ELF-1 (cell line): ENCODE measurements around the gene FGG.

Experiments used
- DNase-seq: peaks from one replicate; pipeline ENCODE4 v3.0.0-alpha.2; 2016; ENCODE audit warnings: low read depth, low spot score

The FGG gene

DNA sequence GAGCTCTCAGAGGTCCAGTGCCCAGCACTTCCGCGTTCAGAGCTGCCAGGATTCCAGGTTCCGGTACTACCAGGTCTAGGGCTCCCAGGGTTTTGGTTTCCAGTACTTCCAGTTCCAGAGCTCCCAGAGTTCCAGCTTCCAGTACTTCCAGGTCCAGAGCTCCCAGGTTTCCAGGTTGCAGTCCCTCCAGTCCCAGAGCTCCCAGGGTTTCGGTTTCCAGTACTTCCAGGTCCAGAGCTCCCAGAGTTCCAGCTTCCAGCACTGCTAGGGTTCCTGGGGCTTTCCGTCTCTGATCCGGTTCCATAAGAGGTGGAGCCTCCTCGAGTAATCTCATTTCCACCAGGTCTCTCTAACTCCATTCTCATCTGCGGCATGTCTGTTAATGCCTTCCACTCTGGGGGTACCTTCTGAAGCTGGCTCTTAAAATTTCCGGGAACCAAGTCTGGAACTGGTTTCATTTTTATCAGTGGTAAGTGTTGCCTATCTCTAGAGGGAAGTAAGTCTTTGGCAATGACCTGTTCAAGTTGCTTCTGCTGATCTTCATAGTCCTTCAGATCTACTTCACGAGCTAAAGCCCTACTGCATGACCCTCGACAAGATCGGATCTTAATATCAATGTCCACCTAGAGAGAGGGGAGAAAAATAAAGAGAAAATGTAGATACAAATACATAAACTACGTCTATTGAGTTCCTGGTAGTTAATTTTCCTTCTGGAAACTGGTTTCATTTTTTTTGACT, 26.0 kb downstream of the FGG start:
- no peak for DNase-seq

DNA sequence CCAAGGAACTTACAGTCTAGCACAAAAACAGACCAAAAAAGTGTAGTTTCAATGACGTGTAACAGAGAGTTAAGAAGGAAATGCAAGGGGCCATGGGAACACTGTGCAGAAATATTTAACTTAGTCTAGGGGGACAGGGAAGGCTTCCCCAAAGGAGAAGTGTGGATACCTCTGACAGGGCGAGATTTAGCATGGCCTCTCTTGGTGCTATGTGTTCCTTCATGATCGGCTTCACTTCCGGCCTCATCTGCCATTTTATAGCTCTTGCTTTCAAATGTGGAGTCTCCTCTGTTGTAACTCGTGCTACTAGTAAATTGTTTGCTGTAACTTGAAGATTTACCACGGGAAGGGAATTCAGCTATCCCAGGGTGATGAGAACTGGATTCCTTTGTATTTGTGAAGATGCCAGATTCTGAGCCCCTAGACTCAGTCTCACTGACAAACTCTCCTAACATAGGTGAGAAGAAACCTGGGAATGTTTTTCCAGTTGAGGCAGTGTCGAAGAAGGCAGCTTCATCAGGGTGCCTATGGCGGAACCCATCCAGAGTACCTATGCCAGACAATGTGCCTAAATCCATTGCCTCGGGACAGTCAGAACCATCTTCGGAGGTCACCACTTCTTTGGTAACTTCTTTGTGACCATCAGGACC, 27.0 kb downstream of the FGG start:
- no peak for DNase-seq

DNA sequence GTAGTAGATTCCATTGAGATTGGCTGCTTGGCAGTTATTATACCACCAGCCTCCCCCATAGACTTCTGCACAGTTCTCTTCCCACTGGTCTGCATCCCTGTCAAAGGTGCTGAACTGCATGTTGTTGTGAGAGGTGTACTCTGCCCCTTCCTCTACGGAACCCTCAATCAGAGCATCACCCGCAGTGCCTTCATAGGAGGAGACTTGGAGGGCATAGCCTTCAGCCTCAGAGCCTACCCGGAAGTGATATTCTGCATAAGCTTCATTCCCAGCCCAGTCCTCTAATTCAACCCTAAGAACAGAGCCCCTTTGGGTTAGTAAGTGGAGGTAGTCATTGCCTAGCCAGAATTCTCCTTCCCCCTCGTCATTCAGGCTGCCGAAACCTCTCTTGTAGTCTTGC, 28.2 kb downstream of the FGG start:
- DNase-seq: no peak

DNA sequence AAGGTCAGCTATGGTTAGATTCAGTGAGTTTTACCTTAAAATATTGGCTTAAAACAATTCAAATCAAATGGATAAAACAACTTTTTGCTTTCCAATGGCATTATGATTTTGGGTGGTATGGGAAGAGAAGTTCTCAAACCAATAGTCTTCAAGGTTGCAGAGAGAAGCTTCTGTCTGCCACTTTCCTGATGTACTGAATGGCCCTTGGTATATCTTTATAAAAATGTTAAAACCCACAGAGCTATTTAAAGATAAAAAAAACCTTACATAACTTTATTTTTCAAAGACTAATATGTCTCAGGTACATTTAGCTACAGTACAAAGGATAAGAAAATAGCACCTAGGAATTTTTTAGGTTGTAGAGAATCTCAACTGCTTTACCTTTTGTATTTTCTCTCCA, 28.8 kb downstream of the FGG start:
- DNase-seq: no peak

DNA sequence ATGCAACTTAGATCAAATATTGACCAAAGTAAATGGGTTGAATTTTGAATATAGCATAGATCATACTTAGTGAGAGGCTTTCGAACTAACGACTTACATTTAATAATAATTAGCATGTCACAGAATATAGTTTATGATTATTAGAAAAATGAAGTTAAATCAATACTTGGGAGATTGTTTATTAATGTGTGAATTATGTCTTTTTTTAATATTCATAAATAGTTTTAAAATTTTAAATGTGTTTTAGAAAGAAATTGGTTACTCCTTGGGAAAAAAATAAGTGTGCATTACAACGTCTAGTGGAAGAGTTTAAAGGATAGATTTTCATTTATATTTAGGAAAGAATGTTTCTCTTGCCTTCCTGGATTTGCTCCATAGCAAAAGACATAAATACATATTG, 29.2 kb downstream of the FGG start:
- DNase-seq: no peak

DNA sequence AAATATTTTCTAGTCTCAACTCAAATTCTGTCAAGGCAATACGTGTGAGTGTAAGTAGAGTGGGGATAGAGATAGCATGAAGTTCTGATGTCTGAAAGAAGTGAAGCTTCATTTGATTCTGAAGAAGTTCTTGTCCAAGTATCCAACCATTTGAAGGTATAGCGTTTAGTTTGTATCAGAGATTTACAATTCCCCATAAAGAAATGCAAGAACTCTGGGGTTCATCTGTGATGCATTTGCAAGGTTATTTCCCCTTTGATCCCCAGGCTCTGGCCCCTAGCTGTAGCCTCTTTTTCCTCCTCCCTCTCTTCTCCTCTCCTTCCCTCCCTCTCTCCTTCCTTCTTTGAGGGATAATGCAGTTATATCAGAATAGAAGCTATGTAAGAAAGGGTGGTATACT, 29.7 kb downstream of the FGG start:
- DNase-seq: no peak

DNA sequence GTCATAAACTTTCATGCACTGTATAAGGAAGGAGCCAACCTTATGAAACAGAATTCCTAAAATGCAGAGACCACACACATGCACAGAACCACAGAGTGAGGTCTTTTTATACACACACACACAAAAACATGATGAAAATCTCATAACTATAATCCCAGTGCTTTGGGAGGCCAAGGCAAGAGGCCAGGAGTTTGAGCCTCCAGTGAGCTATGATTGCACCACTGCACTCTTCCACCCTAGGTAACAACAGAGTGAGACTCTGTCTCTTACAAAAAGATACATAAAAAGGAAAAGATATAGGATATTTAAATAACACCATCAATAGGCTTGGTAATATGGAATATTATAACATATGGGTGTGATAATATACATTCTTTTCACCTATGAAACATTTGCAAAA, 32.5 kb downstream of the FGG start:
- DNase-seq: no peak

DNA sequence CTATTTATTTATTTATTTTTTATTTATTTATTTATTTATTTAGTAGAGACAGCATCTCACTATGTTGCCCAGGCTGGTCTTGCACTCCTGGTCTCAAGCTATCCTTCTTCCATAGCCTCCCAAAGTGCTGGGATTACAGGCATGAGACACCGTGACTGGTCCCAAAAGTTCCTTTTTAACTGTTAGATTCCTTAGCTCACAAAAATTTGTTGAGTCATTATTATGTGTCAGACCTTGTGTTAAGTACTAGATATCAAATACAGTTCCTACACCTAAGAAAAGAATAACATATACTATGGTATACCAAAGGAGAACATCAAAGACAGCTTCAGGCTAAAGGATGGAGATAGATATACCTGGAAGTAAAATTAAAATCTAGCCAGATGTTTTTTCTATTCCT, 33.5 kb downstream of the FGG start:
- DNase-seq: no peak

DNA sequence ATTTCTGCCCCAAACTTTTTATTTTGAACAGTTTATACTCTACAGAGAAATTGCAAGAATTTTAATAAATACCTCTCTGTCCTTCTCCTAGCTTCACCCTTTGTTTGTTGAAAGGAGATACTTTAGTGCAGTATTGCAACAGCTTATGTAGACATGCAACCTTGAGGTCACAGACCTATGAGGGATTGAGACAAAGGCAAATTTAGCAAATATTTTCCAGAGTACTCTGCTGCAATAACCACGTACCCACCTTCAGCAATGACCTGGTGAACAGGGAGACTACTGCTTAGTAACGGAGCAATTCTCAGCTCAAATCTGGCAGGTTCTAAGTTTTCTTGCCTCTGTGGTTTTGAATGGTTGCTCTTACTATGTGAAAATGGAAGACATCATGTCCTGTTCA, 35.1 kb downstream of the FGG start:
- no peak for DNase-seq

DNA sequence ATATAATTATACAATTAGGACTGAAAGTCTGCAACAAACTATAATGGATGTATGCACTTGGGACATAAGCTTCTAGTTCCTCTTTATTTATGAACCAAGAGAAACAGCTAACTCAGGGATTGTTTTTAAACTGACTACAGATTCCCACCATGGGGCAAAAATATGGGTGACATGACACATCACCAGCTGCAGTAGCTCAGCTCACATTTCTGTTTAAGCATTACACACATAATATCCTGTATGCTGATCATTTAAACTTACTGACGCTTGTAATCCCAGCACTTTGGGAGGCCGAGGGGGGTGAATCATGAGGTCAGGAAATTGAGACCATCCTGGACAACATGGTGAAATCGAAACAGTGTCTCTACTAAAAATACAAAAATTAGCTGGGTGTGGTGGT, 38.1 kb downstream of the FGG start:
- DNase-seq: no peak

DNA sequence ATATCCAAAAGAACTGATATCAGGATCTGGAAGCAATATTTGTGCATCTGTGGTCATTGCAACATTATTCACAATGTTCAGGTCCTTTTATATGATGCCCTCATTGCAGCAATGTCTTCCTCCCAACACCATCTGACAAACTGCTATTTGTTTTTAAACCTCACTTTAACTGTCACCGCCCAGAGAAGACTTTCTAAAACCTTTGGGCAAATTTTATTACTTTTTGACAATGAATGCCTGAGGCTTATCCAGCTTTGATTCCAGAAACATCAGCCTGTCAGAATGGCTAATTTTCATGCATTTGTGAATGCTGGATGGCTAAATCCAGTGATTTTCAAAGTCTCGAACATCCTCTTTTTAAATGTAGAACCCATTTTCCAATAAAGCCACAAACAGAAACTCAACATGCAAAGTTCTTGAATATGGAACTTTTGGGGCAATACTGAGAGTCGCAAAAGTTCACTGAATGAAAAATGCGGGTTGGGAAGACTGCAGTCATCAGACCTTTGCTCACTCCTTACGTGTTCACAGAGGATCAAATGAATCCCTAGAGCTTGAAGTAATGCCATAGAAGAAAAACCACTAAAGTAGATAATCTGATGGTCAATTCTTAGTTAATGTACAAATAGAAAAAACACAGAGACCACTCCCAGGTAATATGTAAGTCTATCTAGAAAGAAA, 39.1 kb downstream of the FGG start:
- DNase-seq: no peak

DNA sequence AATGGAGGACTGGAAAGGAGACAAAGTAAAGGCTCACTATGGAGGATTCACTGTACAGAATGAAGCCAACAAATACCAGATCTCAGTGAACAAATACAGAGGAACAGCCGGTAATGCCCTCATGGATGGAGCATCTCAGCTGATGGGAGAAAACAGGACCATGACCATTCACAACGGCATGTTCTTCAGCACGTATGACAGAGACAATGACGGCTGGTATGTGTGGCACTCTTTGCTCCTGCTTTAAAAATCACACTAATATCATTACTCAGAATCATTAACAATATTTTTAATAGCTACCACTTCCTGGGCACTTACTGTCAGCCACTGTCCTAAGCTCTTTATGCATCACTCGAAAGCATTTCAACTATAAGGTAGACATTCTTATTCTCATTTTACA, 42.9 kb downstream of the FGG start:
- DNase-seq: no peak

DNA sequence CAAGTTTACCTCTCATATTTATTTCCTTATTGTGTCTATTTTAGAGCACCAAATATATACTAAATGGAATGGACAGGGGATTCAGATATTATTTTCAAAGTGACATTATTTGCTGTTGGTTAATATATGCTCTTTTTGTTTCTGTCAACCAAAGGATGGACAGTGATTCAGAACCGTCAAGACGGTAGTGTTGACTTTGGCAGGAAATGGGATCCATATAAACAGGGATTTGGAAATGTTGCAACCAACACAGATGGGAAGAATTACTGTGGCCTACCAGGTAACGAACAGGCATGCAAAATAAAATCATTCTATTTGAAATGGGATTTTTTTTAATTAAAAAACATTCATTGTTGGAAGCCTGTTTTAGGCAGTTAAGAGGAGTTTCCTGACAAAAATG, 43.4 kb downstream of the FGG start:
- no peak for DNase-seq

DNA sequence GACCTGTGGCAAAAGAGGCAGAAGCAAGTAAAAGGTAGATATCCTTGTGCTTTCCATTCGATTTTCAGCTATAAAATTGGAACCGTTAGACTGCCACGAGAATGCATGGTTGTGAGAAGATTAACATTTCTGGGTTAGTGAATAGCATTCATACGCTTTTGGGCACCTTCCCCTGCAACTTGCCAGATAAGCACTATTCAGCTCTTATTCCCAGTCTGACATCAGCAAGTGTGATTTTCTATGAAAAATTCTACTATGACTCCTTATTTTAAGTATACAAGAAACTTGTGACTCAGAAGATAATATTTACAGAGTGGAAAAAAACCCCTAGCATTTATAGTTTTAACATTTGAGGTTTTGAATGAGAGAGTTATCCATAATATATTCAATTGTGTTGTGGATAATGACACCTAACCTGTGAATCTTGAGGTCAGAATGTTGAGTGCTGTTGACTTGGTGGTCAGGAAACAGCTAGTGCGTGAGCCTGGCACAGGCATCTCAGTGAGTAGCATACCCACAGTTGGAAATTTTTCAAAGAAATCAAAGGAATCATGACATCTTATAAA, 45.7 kb downstream of the FGG start:
- DNase-seq: no peak

DNA sequence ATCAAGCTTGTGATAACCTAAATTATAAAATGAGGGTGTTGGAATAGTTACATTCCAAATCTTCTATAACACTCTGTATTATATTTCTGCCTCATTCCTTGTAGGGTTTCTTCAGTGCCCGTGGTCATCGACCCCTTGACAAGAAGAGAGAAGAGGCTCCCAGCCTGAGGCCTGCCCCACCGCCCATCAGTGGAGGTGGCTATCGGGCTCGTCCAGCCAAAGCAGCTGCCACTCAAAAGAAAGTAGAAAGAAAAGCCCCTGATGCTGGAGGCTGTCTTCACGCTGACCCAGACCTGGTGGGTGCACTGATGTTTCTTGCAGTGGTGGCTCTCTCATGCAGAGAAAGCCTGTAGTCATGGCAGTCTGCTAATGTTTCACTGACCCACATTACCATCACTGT, 46.8 kb downstream of the FGG start:
- no peak for DNase-seq

DNA sequence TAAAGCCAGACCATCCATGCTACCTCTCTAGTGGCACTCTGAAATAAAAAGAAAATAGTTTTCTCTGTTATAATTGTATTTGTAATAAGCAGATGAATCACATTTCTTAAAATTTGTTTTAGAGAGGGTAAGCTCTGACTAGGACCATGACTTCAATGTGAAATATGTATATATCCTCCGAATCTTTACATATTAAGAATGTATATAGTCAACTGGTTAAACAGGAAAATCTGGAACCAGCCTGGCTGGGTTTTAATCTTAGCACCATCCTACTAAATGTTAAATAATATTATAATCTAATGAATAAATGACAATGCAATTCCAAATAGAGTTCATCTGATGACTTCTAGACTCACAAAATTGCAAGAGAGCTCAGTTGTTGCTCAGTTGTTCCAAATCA, 48.1 kb downstream of the FGG start:
- DNase-seq: no peak

DNA sequence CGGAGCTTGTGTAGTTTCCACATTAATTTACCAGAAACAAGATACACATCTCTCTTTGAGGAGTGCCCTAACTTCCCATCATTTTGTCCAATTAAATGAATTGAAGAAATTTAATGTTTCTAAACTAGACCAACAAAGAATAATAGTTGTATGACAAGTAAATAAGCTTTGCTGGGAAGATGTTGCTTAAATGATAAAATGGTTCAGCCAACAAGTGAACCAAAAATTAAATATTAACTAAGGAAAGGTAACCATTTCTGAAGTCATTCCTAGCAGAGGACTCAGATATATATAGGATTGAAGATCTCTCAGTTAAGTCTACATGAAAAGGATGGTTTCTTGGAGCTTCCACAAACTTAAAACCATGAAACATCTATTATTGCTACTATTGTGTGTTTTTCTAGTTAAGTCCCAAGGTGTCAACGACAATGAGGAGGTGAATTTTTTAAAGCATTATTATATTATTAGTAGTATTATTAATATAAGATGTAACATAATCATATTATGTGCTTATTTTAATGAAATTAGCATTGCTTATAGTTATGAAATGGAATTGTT, 49.7 kb downstream of the FGG start, which contains the start of gene FGB:
Gene FGB (plus strand): TSS at position 315 of the 558 bp plus-strand sequence. CDS start 8 bp downstream, at position 323.
- DNase-seq: no peak

DNA sequence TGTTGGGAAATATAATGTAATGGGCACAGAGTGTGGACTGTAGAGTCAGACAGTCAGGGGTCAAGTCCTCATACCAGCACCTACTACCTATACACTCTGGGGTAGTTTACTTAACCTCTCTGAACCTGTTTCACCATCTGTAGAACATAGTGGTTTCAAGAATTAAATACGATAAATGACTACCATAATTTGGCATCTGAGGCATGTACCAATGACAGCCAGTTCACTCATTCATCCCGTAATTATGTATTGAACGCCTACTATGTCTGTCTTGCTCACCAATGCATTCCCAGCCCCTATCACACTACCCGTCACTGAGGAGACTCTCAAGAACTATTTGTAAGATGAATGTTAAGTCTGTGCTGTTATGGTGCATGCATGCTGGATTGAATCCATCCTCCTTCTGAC, 51.6 kb downstream of the FGG start:
- DNase-seq: no peak

DNA sequence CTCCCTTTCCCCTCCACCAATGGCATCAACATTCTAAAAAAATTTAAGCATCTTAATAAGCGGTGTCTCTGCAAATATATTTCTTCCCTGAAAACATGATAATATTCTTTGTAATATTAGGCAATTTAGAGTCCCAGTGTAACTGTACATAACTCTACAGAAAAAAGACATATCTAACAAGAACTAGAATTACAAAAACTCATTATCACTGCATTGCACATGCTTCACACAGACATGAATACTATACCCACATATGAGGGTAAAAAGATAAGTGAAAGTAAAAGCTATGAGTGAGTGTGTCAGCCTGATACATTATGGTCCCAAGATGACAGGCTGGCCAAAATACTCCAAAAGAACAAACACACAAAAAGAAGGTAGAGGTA, 52.0 kb downstream of the FGG start:
- DNase-seq: no peak

DNA sequence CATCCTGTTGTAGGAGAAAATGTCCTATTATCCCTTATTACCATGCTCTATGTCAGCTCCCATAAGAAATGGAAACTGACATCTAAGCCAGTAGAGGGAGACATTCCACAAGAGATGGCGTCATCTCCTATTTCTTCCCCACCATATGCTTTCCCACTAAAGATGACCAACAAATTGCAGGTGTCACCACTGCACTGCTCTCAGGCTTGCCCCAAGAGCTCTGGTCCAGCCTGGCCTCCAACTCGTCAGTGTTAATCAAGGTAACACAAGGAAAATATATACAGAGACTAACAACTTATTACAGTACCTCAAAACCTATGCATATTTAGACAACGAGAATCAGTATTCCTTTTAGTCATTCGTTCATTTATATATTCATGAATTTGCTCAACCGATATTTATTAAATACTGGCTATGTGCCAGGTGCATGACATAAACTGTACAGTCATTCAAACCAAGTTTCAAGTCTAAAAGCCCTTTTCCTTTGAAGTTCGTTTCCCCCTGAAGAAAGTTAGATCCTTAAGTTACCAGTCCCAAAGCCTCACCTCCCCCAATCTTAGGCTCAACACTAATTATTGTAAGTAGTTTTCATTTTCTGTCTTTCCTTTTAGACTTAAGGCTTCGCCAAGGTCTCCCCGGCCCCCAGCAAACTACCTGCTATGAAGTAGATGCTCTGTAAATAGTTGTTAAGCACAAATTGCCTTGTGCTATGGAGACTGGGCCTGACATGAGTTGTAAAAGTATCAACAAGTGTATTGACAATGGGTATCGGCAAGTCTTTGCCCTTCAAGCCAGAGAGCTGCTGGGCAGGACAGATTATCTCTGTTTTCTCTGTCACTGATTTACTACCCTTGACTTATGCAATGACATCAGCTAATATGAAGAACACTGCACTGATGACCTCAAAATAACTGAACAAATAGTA, 52.7 kb downstream of the FGG start:
- DNase-seq: peak; percentile 15

DNA sequence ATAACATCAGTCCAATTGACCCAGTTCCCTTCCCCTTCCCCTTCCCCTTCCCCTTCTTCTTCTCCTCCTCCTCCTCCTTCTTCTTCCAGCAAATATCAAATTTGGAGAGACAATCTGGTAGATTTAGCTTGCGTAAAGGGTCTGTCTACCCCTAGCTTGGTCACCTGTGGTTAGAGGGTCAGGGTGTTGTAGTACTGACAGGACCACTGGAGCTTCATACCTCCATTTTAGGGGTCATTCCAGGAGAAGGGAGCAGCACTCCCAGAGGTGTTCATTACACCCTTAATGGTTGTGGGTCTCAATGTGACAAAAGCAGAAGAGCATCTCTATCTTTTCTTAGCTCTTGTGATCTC, 53.3 kb downstream of the FGG start:
- DNase-seq: no peak
